ENCODE data around the gene SBNO1.

Gene SBNO1

GRCh38 chr12:123243671-123244262 is 120.9 kb downstream of the SBNO1 start:
- DNase-seq = no peak

- no peak for DNase-seq
These were observed 122.3 kb downstream of the SBNO1 start for GRCh38 chr12:123242116-123242904.

Data from EL (cell line).